Fibroblast of skin of right quadriceps (primary cell): ENCODE measurements around the gene KCTD6.

ENCODE experiments used
- DNase-seq: peaks from one replicate; pipeline ENCODE4 v3.0.0-alpha.2; 2013

The KCTD6 gene

GRCh38 chr3:58487140-58487886 is 4.6 kb upstream of the KCTD6 start:
- peak; percentile 61 for DNase-seq

GRCh38 chr3:58488967-58489366 is 2.9 kb upstream of the KCTD6 start:
- DNase-seq = no peak

GRCh38 chr3:58490860-58491501 is 915 bp upstream of the KCTD6 start:
- no peak for DNase-seq

- DNase-seq = no peak
Measured at GRCh38 chr3:58492494-58492905, 604 bp downstream of the KCTD6 start.

- DNase-seq = no peak
Measured at GRCh38 chr3:58494107-58494506, 2.2 kb downstream of the KCTD6 start.

- peak; percentile 59 for DNase-seq
Measured at GRCh38 chr3:58495101-58495500, 3.2 kb downstream of the KCTD6 start.

- DNase-seq = no peak
Measured at GRCh38 chr3:58496206-58496857, 4.4 kb downstream of the KCTD6 start.

- DNase-seq = no peak
Measured at GRCh38 chr3:58497097-58497496, 5.2 kb downstream of the KCTD6 start.

GRCh38 chr3:58502872-58503271 is 11.0 kb downstream of the KCTD6 start:
- no peak for DNase-seq

GRCh38 chr3:58507356-58508078 is 15.6 kb downstream of the KCTD6 start:
- DNase-seq = no peak

- no peak for DNase-seq
Measured at GRCh38 chr3:58508437-58508836, 16.5 kb downstream of the KCTD6 start.

GRCh38 chr3:58514405-58514804 is 22.5 kb downstream of the KCTD6 start:
- no peak for DNase-seq

GRCh38 chr3:58518291-58518789 is 26.4 kb downstream of the KCTD6 start:
- peak; percentile 14 for DNase-seq

GRCh38 chr3:58519668-58520402 is 27.9 kb downstream of the KCTD6 start:
- no peak for DNase-seq

- DNase-seq = peak; percentile 27
Measured at GRCh38 chr3:58520403-58521335, 28.8 kb downstream of the KCTD6 start.

- no peak for DNase-seq
Measured at GRCh38 chr3:58521336-58521670, 29.4 kb downstream of the KCTD6 start.

GRCh38 chr3:58521917-58522631 is 30.2 kb downstream of the KCTD6 start:
- no peak for DNase-seq

GRCh38 chr3:58522759-58523425 is 31.0 kb downstream of the KCTD6 start:
- DNase-seq = no peak

GRCh38 chr3:58524326-58524888 is 32.5 kb downstream of the KCTD6 start:
- DNase-seq = no peak

GRCh38 chr3:58526515-58526957 is 34.6 kb downstream of the KCTD6 start:
- DNase-seq = peak; percentile 91
